ENCODE data around the gene SELENBP1.
A peak's percentile ranks its signal among the peaks of the same experiment; 100 is the strongest.

The SELENBP1 gene

GRCh38 chr1:151343587-151343986 lies 28.9 kb downstream of the SELENBP1 start:
- FAIRE-seq, result no peak

- FAIRE-seq, result no peak
These were observed 29.9 kb downstream of the SELENBP1 start for GRCh38 chr1:151342569-151342968.

GRCh38 chr1:151342021-151342420 lies 30.5 kb downstream of the SELENBP1 start:
- FAIRE-seq, result no peak

GRCh38 chr1:151340870-151341754 lies 31.4 kb downstream of the SELENBP1 start:
- FAIRE-seq, result peak; percentile 96

- FAIRE-seq, result no peak
These were observed 35.9 kb downstream of the SELENBP1 start for GRCh38 chr1:151336556-151336955.

GRCh38 chr1:151334822-151335221 lies 37.7 kb downstream of the SELENBP1 start:
- no peak for FAIRE-seq

GRCh38 chr1:151327903-151328674 lies 44.4 kb downstream of the SELENBP1 start:
- FAIRE-seq, result no peak

- FAIRE-seq, result peak; percentile 96
These were observed 45.1 kb downstream of the SELENBP1 start, which contains the start of gene PI4KB for GRCh38 chr1:151327223-151327902. PI4KB (minus strand) TSS chr1:151327416; CDS start chr1:151316481, 10,935 bp downstream.

- FAIRE-seq, result no peak
These were observed 45.8 kb downstream of the SELENBP1 start for GRCh38 chr1:151326619-151327222.

- FAIRE-seq, result no peak
These were observed 46.7 kb downstream of the SELENBP1 start for GRCh38 chr1:151325646-151326429.

GRCh38 chr1:151325231-151325630 lies 47.3 kb downstream of the SELENBP1 start:
- no peak for FAIRE-seq

- FAIRE-seq, result no peak
These were observed 48.0 kb downstream of the SELENBP1 start for GRCh38 chr1:151324390-151324930.

- no peak for FAIRE-seq
These were observed 53.5 kb downstream of the SELENBP1 start for GRCh38 chr1:151318975-151319374.

GRCh38 chr1:151315565-151316235 lies 56.8 kb downstream of the SELENBP1 start:
- FAIRE-seq, result no peak
